NCI-H1048 (cell line): Measurements from ENCODE around the gene HDAC5.
"Not testable (repeated sequence)": the region's sequence is repeated elsewhere in the genome, so short reads cannot be mapped to it uniquely, and the experiment has no call there.

Source experiments
- DNase-seq: peaks from one replicate; lab custom pipeline; 2025; lab: John Stamatoyannopoulos, UW

HDAC5 gene

GRCh38 chr17:44133918-44134476, 10.6 kb upstream of the HDAC5 start:
- no peak for DNase-seq

GRCh38 chr17:44132275-44132821, 8.9 kb upstream of the HDAC5 start:
- no peak for DNase-seq

- DNase-seq, result not testable (repeated sequence)
Measured at GRCh38 chr17:44131372-44131771, 7.9 kb upstream of the HDAC5 start.

GRCh38 chr17:44130693-44131349, 7.4 kb upstream of the HDAC5 start:
- no peak for DNase-seq

- DNase-seq, result no peak
Measured at GRCh38 chr17:44128383-44128782, 4.9 kb upstream of the HDAC5 start.

- no peak for DNase-seq
Measured at GRCh38 chr17:44124118-44124438, 637 bp upstream of the HDAC5 start.

- no peak for DNase-seq
Measured at GRCh38 chr17:44122816-44123355, 555 bp downstream of the HDAC5 start.

- DNase-seq, result no peak
Measured at GRCh38 chr17:44121997-44122815, 1.2 kb downstream of the HDAC5 start.

GRCh38 chr17:44120851-44121605, 2.4 kb downstream of the HDAC5 start:
- no peak for DNase-seq

GRCh38 chr17:44120281-44120680, 3.2 kb downstream of the HDAC5 start:
- not testable (repeated sequence) for DNase-seq

- DNase-seq, result no peak
Measured at GRCh38 chr17:44119798-44120197, 3.6 kb downstream of the HDAC5 start.

- DNase-seq, result no peak
Measured at GRCh38 chr17:44119062-44119461, 4.4 kb downstream of the HDAC5 start.

GRCh38 chr17:44118427-44119050, 4.9 kb downstream of the HDAC5 start:
- DNase-seq, result no peak

GRCh38 chr17:44117351-44117750, 6.1 kb downstream of the HDAC5 start:
- no peak for DNase-seq

- DNase-seq, result no peak
Measured at GRCh38 chr17:44115585-44116415, 7.6 kb downstream of the HDAC5 start.

GRCh38 chr17:44113868-44114840, 9.3 kb downstream of the HDAC5 start:
- DNase-seq, result no peak

- no peak for DNase-seq
Measured at GRCh38 chr17:44113382-44113781, 10.1 kb downstream of the HDAC5 start.

GRCh38 chr17:44112284-44113280, 10.9 kb downstream of the HDAC5 start:
- DNase-seq, result no peak
